Measurements from ENCODE around the gene GSTK1. TPM values are rescaled to one million over a fixed set of nuclear protein-coding genes. Genes with fewer than 3 reads are reported as not detected.

Gene GSTK1
- total and polyA plus RNA-seq, 9 of the 15 experiments (the other 6 are each of a cell fraction or from before 2014, with no cell fraction given), result 155 to 441 (median 233) TPM

DNA sequence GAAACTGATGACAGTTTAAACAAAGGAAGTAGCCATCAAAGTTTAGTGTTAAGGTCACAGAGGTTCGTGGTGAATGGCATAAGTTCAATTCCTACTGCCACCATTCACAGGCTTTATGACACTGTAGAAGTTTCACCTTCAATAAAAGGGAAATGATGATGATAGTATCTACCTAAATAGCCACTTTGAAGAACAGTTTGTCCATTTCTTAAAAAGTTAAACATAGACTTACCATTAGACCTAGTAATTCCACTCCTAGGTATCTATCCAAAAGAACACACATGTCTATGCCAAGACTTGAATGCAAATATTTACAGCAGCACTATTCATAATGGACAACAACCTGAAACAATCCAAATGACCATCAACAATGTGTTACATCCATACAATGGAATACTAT lies 18.9 kb upstream of the GSTK1 start:
- ATAC-seq, result no peak
- Histone ChIP-seq H3K36me3 (ENCODE audit: control insufficient read depth, insufficient read depth, low read length) (no peaks in the 10 kb centered on the region), H3K9me3 (replicated peaks; ENCODE audit: control insufficient read depth, insufficient read depth, low read depth, low read length) (peaks cover 5% of the 10 kb centered on the region; the same call in 1 of the 2 replicates), H3K79me2 (ENCODE audit: control insufficient read depth, insufficient read depth, low read length) (no peaks in the 10 kb centered on the region), H3K9me1 (ENCODE audit: control insufficient read depth, insufficient read depth, low read length) (no peaks in the 10 kb centered on the region), H2AFZ (ENCODE audit: low read depth, low read length) (no peak overlapping the region), H3K9ac (ENCODE audit: insufficient read depth in 1 of 2, low read depth in 2 of 2, low read length in 2 of 2) (no peak overlapping the region), H3K4me2 (ENCODE audit: insufficient read depth, low read length) (no peak overlapping the region), H3K4me1 (replicated peaks in 1 of 2; ENCODE audit: control insufficient read depth in 2 of 2, insufficient read depth in 2 of 2, low read length in 2 of 2) (no peaks in the 10 kb centered on the region; a peak in 1 of 5 replicates), H3K27ac (ENCODE audit: extremely low read depth, low read depth, low read length) (no peak overlapping the region), H3K27me3 (ENCODE audit: control insufficient read depth in 2 of 2, insufficient read depth in 2 of 2, low read length in 2 of 2) (no peaks in the 10 kb centered on the region; a peak in 1 of 5 replicates), H3K4me3 (no peak overlapping the region), H4K20me1 (replicated peaks; ENCODE audit: control insufficient read depth, insufficient read depth, low read length) (no peaks in the 10 kb centered on the region)
- CTCF ChIA-PET (ENCODE audit: low intra/inter-chr PET ratio), result no interaction called here
- no peak for DNase-seq (ENCODE audit: extremely low read depth in 1 of 4, low spot score in 3 of 4)
- POLR2A ChIA-PET, result interaction anchor here (1.8 kb wide), 1 partner anchor 15 kb away, joined by 3 read pairs; no protein-coding TSS in a partner anchor
- FAIRE-seq, result no peak
- WGBS (ENCODE audit: insufficient coverage, low coverage, missing lambda C conversion rate), result 3% methylated on average over 1 of the region's 1 CpG
- intact Hi-C loops (cut with micrococcal nuclease) (loop anchor here (5.0 kb wide), 1 partner anchor 253 kb away; no protein-coding TSS in a partner anchor), in situ Hi-C loops (cut with MboI) (loop anchor here (10.0 kb wide), 1 partner anchor 60 kb away; no protein-coding TSS in a partner anchor)
- no TSS peak for BruUV-seq (replicated peaks)
- TF ChIP-seq EP300 (IDR thresholded peaks at IDR 0.05; ENCODE audit: low read length), result no peak
- TF ChIP-seq PRMT5 (CRISPR knock-in tag; IDR thresholded peaks at IDR 0.05), result no peak
- TF ChIP-seq, protein P1, sequence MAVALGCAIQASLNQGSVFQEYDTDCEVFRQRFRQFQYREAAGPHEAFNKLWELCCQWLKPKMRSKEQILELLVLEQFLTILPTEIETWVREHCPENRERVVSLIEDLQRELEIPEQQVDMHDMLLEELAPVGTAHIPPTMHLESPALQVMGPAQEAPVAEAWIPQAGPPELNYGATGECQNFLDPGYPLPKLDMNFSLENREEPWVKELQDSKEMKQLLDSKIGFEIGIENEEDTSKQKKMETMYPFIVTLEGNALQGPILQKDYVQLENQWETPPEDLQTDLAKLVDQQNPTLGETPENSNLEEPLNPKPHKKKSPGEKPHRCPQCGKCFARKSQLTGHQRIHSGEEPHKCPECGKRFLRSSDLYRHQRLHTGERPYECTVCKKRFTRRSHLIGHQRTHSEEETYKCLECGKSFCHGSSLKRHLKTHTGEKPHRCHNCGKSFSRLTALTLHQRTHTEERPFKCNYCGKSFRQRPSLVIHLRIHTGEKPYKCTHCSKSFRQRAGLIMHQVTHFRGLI (CRISPR knock-in tag; IDR thresholded peaks at IDR 0.05), result no peak
- no peak for TF ChIP-seq TSC22D4 (tag; IDR thresholded peaks at IDR 0.05)
- no peak for TF ChIP-seq MEIS2 (IDR thresholded peaks at IDR 0.05; ENCODE audit: partially characterized antibody)
- TF ChIP-seq TOE1 (IDR thresholded peaks at IDR 0.05; ENCODE audit: borderline replicate concordance), result no peak
- no peak for TF ChIP-seq TOE1 (CRISPR knock-in tag; IDR thresholded peaks at IDR 0.05; ENCODE audit: borderline replicate concordance, low read depth)
- TF ChIP-seq IRF2 (CRISPR knock-in tag; IDR thresholded peaks at IDR 0.05), result no peak
- TF ChIP-seq, protein P2, sequence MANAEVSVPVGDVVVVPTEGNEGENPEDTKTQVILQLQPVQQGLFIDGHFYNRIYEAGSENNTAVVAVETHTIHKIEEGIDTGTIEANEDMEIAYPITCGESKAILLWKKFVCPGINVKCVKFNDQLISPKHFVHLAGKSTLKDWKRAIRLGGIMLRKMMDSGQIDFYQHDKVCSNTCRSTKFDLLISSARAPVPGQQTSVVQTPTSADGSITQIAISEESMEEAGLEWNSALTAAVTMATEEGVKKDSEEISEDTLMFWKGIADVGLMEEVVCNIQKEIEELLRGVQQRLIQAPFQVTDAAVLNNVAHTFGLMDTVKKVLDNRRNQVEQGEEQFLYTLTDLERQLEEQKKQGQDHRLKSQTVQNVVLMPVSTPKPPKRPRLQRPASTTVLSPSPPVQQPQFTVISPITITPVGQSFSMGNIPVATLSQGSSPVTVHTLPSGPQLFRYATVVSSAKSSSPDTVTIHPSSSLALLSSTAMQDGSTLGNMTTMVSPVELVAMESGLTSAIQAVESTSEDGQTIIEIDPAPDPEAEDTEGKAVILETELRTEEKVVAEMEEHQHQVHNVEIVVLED (CRISPR knock-in tag; IDR thresholded peaks at IDR 0.05), result no peak
- TF ChIP-seq, protein P3, sequence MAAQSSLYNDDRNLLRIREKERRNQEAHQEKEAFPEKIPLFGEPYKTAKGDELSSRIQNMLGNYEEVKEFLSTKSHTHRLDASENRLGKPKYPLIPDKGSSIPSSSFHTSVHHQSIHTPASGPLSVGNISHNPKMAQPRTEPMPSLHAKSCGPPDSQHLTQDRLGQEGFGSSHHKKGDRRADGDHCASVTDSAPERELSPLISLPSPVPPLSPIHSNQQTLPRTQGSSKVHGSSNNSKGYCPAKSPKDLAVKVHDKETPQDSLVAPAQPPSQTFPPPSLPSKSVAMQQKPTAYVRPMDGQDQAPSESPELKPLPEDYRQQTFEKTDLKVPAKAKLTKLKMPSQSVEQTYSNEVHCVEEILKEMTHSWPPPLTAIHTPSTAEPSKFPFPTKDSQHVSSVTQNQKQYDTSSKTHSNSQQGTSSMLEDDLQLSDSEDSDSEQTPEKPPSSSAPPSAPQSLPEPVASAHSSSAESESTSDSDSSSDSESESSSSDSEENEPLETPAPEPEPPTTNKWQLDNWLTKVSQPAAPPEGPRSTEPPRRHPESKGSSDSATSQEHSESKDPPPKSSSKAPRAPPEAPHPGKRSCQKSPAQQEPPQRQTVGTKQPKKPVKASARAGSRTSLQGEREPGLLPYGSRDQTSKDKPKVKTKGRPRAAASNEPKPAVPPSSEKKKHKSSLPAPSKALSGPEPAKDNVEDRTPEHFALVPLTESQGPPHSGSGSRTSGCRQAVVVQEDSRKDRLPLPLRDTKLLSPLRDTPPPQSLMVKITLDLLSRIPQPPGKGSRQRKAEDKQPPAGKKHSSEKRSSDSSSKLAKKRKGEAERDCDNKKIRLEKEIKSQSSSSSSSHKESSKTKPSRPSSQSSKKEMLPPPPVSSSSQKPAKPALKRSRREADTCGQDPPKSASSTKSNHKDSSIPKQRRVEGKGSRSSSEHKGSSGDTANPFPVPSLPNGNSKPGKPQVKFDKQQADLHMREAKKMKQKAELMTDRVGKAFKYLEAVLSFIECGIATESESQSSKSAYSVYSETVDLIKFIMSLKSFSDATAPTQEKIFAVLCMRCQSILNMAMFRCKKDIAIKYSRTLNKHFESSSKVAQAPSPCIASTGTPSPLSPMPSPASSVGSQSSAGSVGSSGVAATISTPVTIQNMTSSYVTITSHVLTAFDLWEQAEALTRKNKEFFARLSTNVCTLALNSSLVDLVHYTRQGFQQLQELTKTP (IDR thresholded peaks at IDR 0.05; ENCODE audit: low read depth in 1 of 2, partially characterized antibody in 2 of 2), result no peak
- TF ChIP-seq, protein P4, sequence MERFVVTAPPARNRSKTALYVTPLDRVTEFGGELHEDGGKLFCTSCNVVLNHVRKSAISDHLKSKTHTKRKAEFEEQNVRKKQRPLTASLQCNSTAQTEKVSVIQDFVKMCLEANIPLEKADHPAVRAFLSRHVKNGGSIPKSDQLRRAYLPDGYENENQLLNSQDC (CRISPR knock-in tag; IDR thresholded peaks at IDR 0.05), result no peak
- TF ChIP-seq JUND (IDR thresholded peaks at IDR 0.05; ENCODE audit: borderline replicate concordance, low read depth, low read length), result no peak
- no peak for TF ChIP-seq JUND (tag; IDR thresholded peaks at IDR 0.05; ENCODE audit: borderline replicate concordance, low read depth, low read length)
- TF ChIP-seq, protein P5, sequence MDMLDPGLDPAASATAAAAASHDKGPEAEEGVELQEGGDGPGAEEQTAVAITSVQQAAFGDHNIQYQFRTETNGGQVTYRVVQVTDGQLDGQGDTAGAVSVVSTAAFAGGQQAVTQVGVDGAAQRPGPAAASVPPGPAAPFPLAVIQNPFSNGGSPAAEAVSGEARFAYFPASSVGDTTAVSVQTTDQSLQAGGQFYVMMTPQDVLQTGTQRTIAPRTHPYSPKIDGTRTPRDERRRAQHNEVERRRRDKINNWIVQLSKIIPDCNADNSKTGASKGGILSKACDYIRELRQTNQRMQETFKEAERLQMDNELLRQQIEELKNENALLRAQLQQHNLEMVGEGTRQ (CRISPR knock-in tag; IDR thresholded peaks at IDR 0.05), result no peak

All from K562 (cell line).